Activated naive CD8-positive, alpha-beta T cell treated with anti-CD3 and anti-CD28 coated beads for 36 hours (primary cell): Measurements from ENCODE around the gene ABCG4. TPM values are rescaled to one million over a fixed set of nuclear protein-coding genes. Genes with fewer than 3 reads are reported as not detected.

Experiments
- DNase-seq: peaks from one replicate; pipeline ENCODE4 v3.0.0; 2021
- H3K27ac Mint-ChIP-seq: one replicate; pipeline ENCODE4 v1.8.0; 2022; ENCODE audit warnings: mild to moderate bottlenecking, moderate library complexity, mixed read lengths
- H3K27me3 Mint-ChIP-seq: one replicate; pipeline ENCODE4 v1.8.0; 2022; ENCODE audit warnings: mild to moderate bottlenecking, mixed read lengths
- H3K36me3 Mint-ChIP-seq: one replicate; pipeline ENCODE4 v1.8.0; 2021; ENCODE audit warnings: mild to moderate bottlenecking, mixed read lengths
- H3K4me1 Mint-ChIP-seq: one replicate; pipeline ENCODE4 v1.8.0; 2021; ENCODE audit warnings: mixed read lengths
- H3K4me3 Mint-ChIP-seq: one replicate; pipeline ENCODE4 v1.8.0; 2022; ENCODE audit warnings: mild to moderate bottlenecking, moderate library complexity, mixed read lengths
- H3K9me3 Mint-ChIP-seq: one replicate; pipeline ENCODE4 v1.8.0; 2022; ENCODE audit warnings: mixed read lengths
- total RNA-seq, 2 experiments: library from RNA; stranded (reverse); gene quantifications; one replicate each; pipeline ENCODE4 v1.2.3, GENCODE V29; 2021

ABCG4 gene
- total RNA-seq, 2 experiments from 2014 or later, result 0.12 to 0.22 TPM

- H3K36me3 Mint-ChIP-seq, result peaks cover 33% of the 10 kb centered on the region
- no peak for DNase-seq
- no peaks in the 10 kb centered on the region for H3K27me3 Mint-ChIP-seq
- no peaks in the 10 kb centered on the region for H3K9me3 Mint-ChIP-seq
- H3K27ac Mint-ChIP-seq, result peak overlapping the region; percentile 70
- H3K4me3 Mint-ChIP-seq, result no peak overlapping the region
- peaks cover 40% of the 10 kb centered on the region for H3K4me1 Mint-ChIP-seq
These were observed 38.4 kb upstream of the ABCG4 start for GRCh38 chr11:119110439-119110838.

GRCh38 chr11:119111361-119111925 lies 37.4 kb upstream of the ABCG4 start:
- Mint-ChIP-seq H3K4me3 (no peak overlapping the region), H3K27me3 (no peaks in the 10 kb centered on the region), H3K4me1 (peaks cover 43% of the 10 kb centered on the region), H3K27ac (peak overlapping the region; percentile 7), H3K36me3 (peaks cover 41% of the 10 kb centered on the region), H3K9me3 (no peaks in the 10 kb centered on the region)
- no peak for DNase-seq

GRCh38 chr11:119112314-119113020 lies 36.4 kb upstream of the ABCG4 start:
- peaks cover 52% of the 10 kb centered on the region for H3K36me3 Mint-ChIP-seq

GRCh38 chr11:119113716-119114115 lies 35.1 kb upstream of the ABCG4 start:
- no peaks in the 10 kb centered on the region for H3K9me3 Mint-ChIP-seq

More at GRCh38 chr11:119112314-119113020, 36.4 kb upstream of the ABCG4 start:
- Mint-ChIP-seq H3K4me1 (peaks cover 38% of the 10 kb centered on the region), H3K27me3 (no peaks in the 10 kb centered on the region), H3K9me3 (no peaks in the 10 kb centered on the region), H3K4me3 (no peak overlapping the region), H3K27ac (peak overlapping the region; percentile 35)
- no peak for DNase-seq

GRCh38 chr11:119114351-119114750 lies 34.5 kb upstream of the ABCG4 start:
- peaks cover 50% of the 10 kb centered on the region for H3K36me3 Mint-ChIP-seq
- H3K27ac Mint-ChIP-seq, result peak overlapping the region; percentile 96
- H3K4me3 Mint-ChIP-seq, result no peak overlapping the region
- no peaks in the 10 kb centered on the region for H3K9me3 Mint-ChIP-seq
- no peak for DNase-seq
- no peaks in the 10 kb centered on the region for H3K27me3 Mint-ChIP-seq
- peaks cover 26% of the 10 kb centered on the region for H3K4me1 Mint-ChIP-seq

More at GRCh38 chr11:119113716-119114115, 35.1 kb upstream of the ABCG4 start:
- Mint-ChIP-seq H3K36me3 (peaks cover 56% of the 10 kb centered on the region), H3K4me1 (peaks cover 33% of the 10 kb centered on the region), H3K4me3 (no peak overlapping the region), H3K27ac (peak overlapping the region; percentile 42), H3K27me3 (no peaks in the 10 kb centered on the region)
- no peak for DNase-seq

- Mint-ChIP-seq H3K9me3 (no peaks in the 10 kb centered on the region), H3K4me3 (peak overlapping the region; percentile 74), H3K36me3 (peaks cover 47% of the 10 kb centered on the region), H3K4me1 (peaks cover 25% of the 10 kb centered on the region), H3K27ac (peak overlapping the region; percentile 96), H3K27me3 (no peaks in the 10 kb centered on the region)
- DNase-seq, result peak; percentile 31
These were observed 33.2 kb upstream of the ABCG4 start for GRCh38 chr11:119115484-119116234.

GRCh38 chr11:119116235-119116594 lies 32.6 kb upstream of the ABCG4 start:
- H3K9me3 Mint-ChIP-seq, result no peaks in the 10 kb centered on the region
- DNase-seq, result no peak
- H3K36me3 Mint-ChIP-seq, result peaks cover 47% of the 10 kb centered on the region
- H3K27ac Mint-ChIP-seq, result peak overlapping the region; percentile 96
- peaks cover 29% of the 10 kb centered on the region for H3K4me1 Mint-ChIP-seq
- H3K4me3 Mint-ChIP-seq, result peak overlapping the region; percentile 74
- H3K27me3 Mint-ChIP-seq, result no peaks in the 10 kb centered on the region

GRCh38 chr11:119116601-119117000 lies 32.3 kb upstream of the ABCG4 start:
- no peak for DNase-seq
- no peak overlapping the region for H3K4me3 Mint-ChIP-seq
- peaks cover 44% of the 10 kb centered on the region for H3K36me3 Mint-ChIP-seq
- peaks cover 29% of the 10 kb centered on the region for H3K4me1 Mint-ChIP-seq
- H3K9me3 Mint-ChIP-seq, result no peaks in the 10 kb centered on the region
- no peak overlapping the region for H3K27ac Mint-ChIP-seq
- no peaks in the 10 kb centered on the region for H3K27me3 Mint-ChIP-seq

GRCh38 chr11:119117004-119117706 lies 31.7 kb upstream of the ABCG4 start:
- Mint-ChIP-seq H3K9me3 (no peaks in the 10 kb centered on the region), H3K27ac (no peak overlapping the region), H3K27me3 (no peaks in the 10 kb centered on the region), H3K36me3 (peaks cover 43% of the 10 kb centered on the region), H3K4me1 (peaks cover 31% of the 10 kb centered on the region), H3K4me3 (no peak overlapping the region)
- no peak for DNase-seq

GRCh38 chr11:119118227-119118626 lies 30.6 kb upstream of the ABCG4 start:
- Mint-ChIP-seq H3K9me3 (no peaks in the 10 kb centered on the region), H3K27me3 (no peaks in the 10 kb centered on the region), H3K4me1 (peaks cover 40% of the 10 kb centered on the region), H3K4me3 (no peak overlapping the region), H3K36me3 (peaks cover 47% of the 10 kb centered on the region), H3K27ac (no peak overlapping the region)
- no peak for DNase-seq

- DNase-seq, result no peak
- H3K4me1 Mint-ChIP-seq, result peaks cover 41% of the 10 kb centered on the region
- no peaks in the 10 kb centered on the region for H3K9me3 Mint-ChIP-seq
- no peaks in the 10 kb centered on the region for H3K27me3 Mint-ChIP-seq
- no peak overlapping the region for H3K27ac Mint-ChIP-seq
- H3K4me3 Mint-ChIP-seq, result no peak overlapping the region
- H3K36me3 Mint-ChIP-seq, result peaks cover 43% of the 10 kb centered on the region
These were observed 29.9 kb upstream of the ABCG4 start for GRCh38 chr11:119118946-119119345.

GRCh38 chr11:119120639-119121007 lies 28.2 kb upstream of the ABCG4 start:
- H3K27ac Mint-ChIP-seq, result peak overlapping the region; percentile 92
- no peaks in the 10 kb centered on the region for H3K9me3 Mint-ChIP-seq
- peaks cover 30% of the 10 kb centered on the region for H3K4me1 Mint-ChIP-seq
- peaks cover 29% of the 10 kb centered on the region for H3K36me3 Mint-ChIP-seq
- no peak for DNase-seq
- H3K4me3 Mint-ChIP-seq, result peak overlapping the region; percentile 94
- no peaks in the 10 kb centered on the region for H3K27me3 Mint-ChIP-seq

- H3K9me3 Mint-ChIP-seq, result no peaks in the 10 kb centered on the region
- H3K27me3 Mint-ChIP-seq, result no peaks in the 10 kb centered on the region
- H3K4me1 Mint-ChIP-seq, result peaks cover 25% of the 10 kb centered on the region
- H3K4me3 Mint-ChIP-seq, result peak within 1 kb of the TSS; percentile 94
- H3K36me3 Mint-ChIP-seq, result peaks cover 24% of the 10 kb centered on the region
- peak within 1 kb of the TSS; percentile 92 for H3K27ac Mint-ChIP-seq
- peak; percentile 100 for DNase-seq
These were observed 27.6 kb upstream of the ABCG4 start, which contains the start of gene HINFP for GRCh38 chr11:119121008-119121810. HINFP (plus strand) TSS chr11:119121580; CDS start chr11:119126945, 5,365 bp downstream.

GRCh38 chr11:119121811-119122124 lies 27.1 kb upstream of the ABCG4 start:
- H3K9me3 Mint-ChIP-seq, result no peaks in the 10 kb centered on the region
- no peaks in the 10 kb centered on the region for H3K27me3 Mint-ChIP-seq
- H3K27ac Mint-ChIP-seq, result peak overlapping the region; percentile 92
- peak overlapping the region; percentile 94 for H3K4me3 Mint-ChIP-seq
- H3K36me3 Mint-ChIP-seq, result peaks cover 20% of the 10 kb centered on the region
- H3K4me1 Mint-ChIP-seq, result peaks cover 28% of the 10 kb centered on the region
- no peak for DNase-seq
